IMR-90 (cell line): ENCODE data around the gene SORBS1. TPM values are rescaled to one million over a fixed set of nuclear protein-coding genes. Genes with fewer than 3 reads are reported as not detected.

Experiments
- ATAC-seq: fragments of 200-7000 bp; cut with Tn5 transposase; 2 replicates; pipeline ENCODE4 v1.9.1; 2020; ENCODE audit warnings: low read depth, mild to moderate bottlenecking, moderate library complexity
- BruUV-seq: library from RNA; stranded (reverse); fragments of 400-500 nt; replicated peaks from 2 replicates; lab custom pipeline; 2021; lab: Mats Ljungman, UMichigan
- CTCF ChIA-PET: fragments of 300-600 bp; formaldehyde crosslinking; extraction: SDS; loops from one replicate; lab custom pipeline; 2021; ENCODE audit warnings: antibody characterized with exemption; lab: Yijun Ruan, JAX
- POLR2A ChIA-PET: fragments of 300-600 bp; sonication (Branson Sonifier 250); formaldehyde crosslinking; loops from one replicate; lab custom pipeline; 2022; ENCODE audit warnings: antibody characterized with exemption; ENCODE audit not compliant: unreplicated experiment; lab: Charles Lee
- DNase-seq: peaks from one replicate; pipeline ENCODE4 v3.0.0; 2013
- H2AFZ ChIP-seq: replicated peaks from 2 replicates; pipeline ENCODE3; 2013; ENCODE audit warnings: low read length, mild to moderate bottlenecking; ENCODE audit not compliant: poor library complexity
- H2AK5ac ChIP-seq: 2 replicates; pipeline ENCODE4 v1.6.1; 2013; ENCODE audit warnings: low read depth, low read length, inconsistent platforms
- H2AK9ac ChIP-seq: replicated peaks from 2 replicates; pipeline ENCODE3; 2013; ENCODE audit warnings: mild to moderate bottlenecking, low read depth, low read length, moderate library complexity; ENCODE audit not compliant: poor library complexity
- H2BK120ac ChIP-seq: 2 replicates; pipeline ENCODE4 v1.6.1; 2013; ENCODE audit warnings: low read depth, low read length, inconsistent platforms
- H2BK15ac ChIP-seq: 3 replicates; pipeline ENCODE4 v1.6.1; 2013; ENCODE audit warnings: low read depth, low read length, inconsistent platforms
- H2BK20ac ChIP-seq: 2 replicates; pipeline ENCODE4 v1.6.1; 2013; ENCODE audit warnings: low read depth, mild to moderate bottlenecking, inconsistent platforms, low read length, moderate library complexity
- H2BK5ac ChIP-seq: 2 replicates; pipeline ENCODE4 v1.6.1; 2013; ENCODE audit warnings: mild to moderate bottlenecking, low read depth, low read length, inconsistent platforms; ENCODE audit not compliant: poor library complexity, severe bottlenecking
- H3K14ac ChIP-seq: replicated peaks from 2 replicates; pipeline ENCODE4 v1.6.1; 2013; ENCODE audit warnings: low read depth, low read length, inconsistent platforms
- H3K18ac ChIP-seq: 2 replicates; pipeline ENCODE4 v1.6.1; 2013; ENCODE audit warnings: low read depth, low read length, control low read depth
- H3K23ac ChIP-seq: 2 replicates; pipeline ENCODE4 v1.6.1; 2013; ENCODE audit warnings: low read depth, low read length, inconsistent platforms
- H3K27ac ChIP-seq: 2 replicates; pipeline ENCODE4 v1.5.1; 2013; ENCODE audit warnings: mild to moderate bottlenecking, control low read depth, low read length; ENCODE audit not compliant: insufficient read depth
- H3K27me3 ChIP-seq: 2 replicates; pipeline ENCODE4 v1.6.1; 2013; ENCODE audit warnings: low read length; ENCODE audit not compliant: control insufficient read depth, insufficient read depth
- H3K36me3 ChIP-seq: 2 replicates; pipeline ENCODE4 v1.6.1; 2013; ENCODE audit warnings: low read length, mixed read lengths; ENCODE audit not compliant: control insufficient read depth, insufficient read depth
- H3K4ac ChIP-seq: 2 replicates; pipeline ENCODE4 v1.6.1; 2013; ENCODE audit warnings: low read depth, low read length, inconsistent platforms
- H3K4me1 ChIP-seq: 2 replicates; pipeline ENCODE4 v1.6.1; 2013; ENCODE audit warnings: low read length, mixed read lengths; ENCODE audit not compliant: control insufficient read depth, insufficient read depth
- H3K4me2 ChIP-seq: 2 replicates; pipeline ENCODE4 v1.6.1; 2013; ENCODE audit warnings: low read depth, mild to moderate bottlenecking, control low read depth, low read length, moderate library complexity
- H3K4me3 ChIP-seq: 2 replicates; pipeline ENCODE4 v1.5.1; 2013; ENCODE audit warnings: low read depth, mild to moderate bottlenecking, control low read depth, low read length, moderate library complexity; ENCODE audit not compliant: insufficient read depth
- H3K56ac ChIP-seq: 2 replicates; pipeline ENCODE4 v1.6.1; 2013; ENCODE audit warnings: low read length, inconsistent platforms; ENCODE audit not compliant: insufficient read depth; ENCODE audit errors: extremely low read depth
- H3K79me1 ChIP-seq, 2 experiments: 2 replicates each; pipeline ENCODE4 v1.6.1; 2013; ENCODE audit warnings: low read length in 2 of 2, inconsistent platforms in 1 of 2, low read depth in 1 of 2
- H3K9ac ChIP-seq: 2 replicates; pipeline ENCODE4 v1.6.1; 2013; ENCODE audit warnings: low read depth, low read length, control low read depth
- H3K9me1 ChIP-seq: 2 replicates; pipeline ENCODE4 v1.6.1; 2013; ENCODE audit warnings: low read length, inconsistent platforms; ENCODE audit not compliant: insufficient read depth
- H3K9me3 ChIP-seq: 2 replicates; pipeline ENCODE4 v1.6.1; 2013; ENCODE audit warnings: low read length; ENCODE audit not compliant: control insufficient read depth, insufficient read depth
- H4K20me1 ChIP-seq: 2 replicates; pipeline ENCODE4 v1.6.1; 2013; ENCODE audit warnings: low read length, inconsistent platforms; ENCODE audit not compliant: insufficient read depth
- H4K5ac ChIP-seq: 2 replicates; pipeline ENCODE4 v1.6.1; 2013; ENCODE audit warnings: mild to moderate bottlenecking, low read depth, low read length, control low read depth
- H4K8ac ChIP-seq, 2 experiments: 2 replicates each; pipeline ENCODE4 v1.6.1; 2013; ENCODE audit warnings: low read depth in 2 of 2, low read length in 2 of 2, control low read depth in 1 of 2, inconsistent platforms in 1 of 2
- H4K91ac ChIP-seq: 2 replicates; pipeline ENCODE4 v1.6.1; 2013; ENCODE audit warnings: low read depth, low read length, inconsistent platforms; ENCODE audit not compliant: insufficient read depth
- BHLHE40 ChIP-seq: fragments of 150-350 bp; IDR thresholded peaks from 2 replicates; pipeline ENCODE4 v1.6.1; 2016; ENCODE audit warnings: mild to moderate bottlenecking, low read depth, low read length
- CEBPB ChIP-seq: IDR thresholded peaks from 2 replicates; pipeline ENCODE4 v1.6.1; 2012; ENCODE audit warnings: low read depth, low read length, improper control_type of control experiment
- CHD1 ChIP-seq: IDR thresholded peaks from 2 replicates; pipeline ENCODE4 v1.6.1; 2012; ENCODE audit warnings: low read depth, low read length, improper control_type of control experiment
- CTCF ChIP-seq: conservative IDR thresholded peaks from 2 replicates; pipeline ENCODE4 v1.5.1; 2012; ENCODE audit warnings: mild to moderate bottlenecking, low read depth, low read length, improper control_type of control experiment
- ELK1 ChIP-seq: fragments of 150-350 bp; IDR thresholded peaks from 2 replicates; pipeline ENCODE4 v1.6.1; 2016; ENCODE audit warnings: low read depth, mild to moderate bottlenecking, low read length, moderate library complexity, borderline replicate concordance
- FOS ChIP-seq: fragments of 150-350 bp; IDR thresholded peaks from 2 replicates; pipeline ENCODE4 v1.6.1; 2016; ENCODE audit warnings: low read depth, low read length
- MAFK ChIP-seq: IDR thresholded peaks from 2 replicates; pipeline ENCODE4 v1.6.1; 2012; ENCODE audit warnings: low read depth, low read length, improper control_type of control experiment
- MAZ ChIP-seq: IDR thresholded peaks from 2 replicates; pipeline ENCODE4 v1.6.1; 2012; ENCODE audit warnings: low read depth, mild to moderate bottlenecking, low read length, improper control_type of control experiment, moderate library complexity, borderline replicate concordance
- MXI1 ChIP-seq: IDR thresholded peaks from 2 replicates; pipeline ENCODE4 v1.6.1; 2012; ENCODE audit warnings: low read depth, mild to moderate bottlenecking, low read length, moderate library complexity, borderline replicate concordance
- NFE2L2 ChIP-seq: fragments of 150-350 bp; IDR thresholded peaks from 2 replicates; pipeline ENCODE4 v1.6.1; 2016; ENCODE audit warnings: low read depth, mild to moderate bottlenecking, low read length
- POLR2A ChIP-seq: IDR thresholded peaks from 2 replicates; pipeline ENCODE4 v1.6.1; 2012; ENCODE audit warnings: mild to moderate bottlenecking, low read depth, low read length
- RAD21 ChIP-seq: IDR thresholded peaks from 2 replicates; pipeline ENCODE4 v1.6.1; 2012; ENCODE audit warnings: low read length, improper control_type of control experiment
- RCOR1 ChIP-seq: IDR thresholded peaks from 2 replicates; pipeline ENCODE4 v1.6.1; 2012; ENCODE audit warnings: mild to moderate bottlenecking, low read length, improper control_type of control experiment; ENCODE audit not compliant: insufficient replicate concordance
- RFX5 ChIP-seq: IDR thresholded peaks from 2 replicates; pipeline ENCODE4 v1.8.0; 2012; ENCODE audit warnings: low read depth, mild to moderate bottlenecking, low read length, moderate library complexity
- SMC3 ChIP-seq: fragments of 150-350 bp; IDR thresholded peaks from 2 replicates; pipeline ENCODE4 v1.6.1; 2016; ENCODE audit warnings: low read depth, mild to moderate bottlenecking, antibody characterized with exemption, low read length, moderate library complexity
- USF2 ChIP-seq: fragments of 150-350 bp; IDR thresholded peaks from 2 replicates; pipeline ENCODE4 v1.6.1; 2017; ENCODE audit warnings: mild to moderate bottlenecking, antibody characterized with exemption, low read length, low read depth
- WGBS, 2 experiments: methylation state at CpG; one replicate each; pipeline versions ENCODE4 v1.1.5 to v1.1.7; 2013; ENCODE audit warnings: missing lambda C conversion rate in 2 of 2; ENCODE audit not compliant: insufficient read length in 1 of 2; ENCODE audit errors: extremely low coverage in 2 of 2; 5-methylcytosine and 5-hydroxymethylcytosine counted together
- dilution Hi-C: fragments of 300-500 bp; cut with HindIII; formaldehyde crosslinking; loops from one replicate; pipeline ENCODE4 v1.14.3; 2018; ENCODE audit warnings: low sequenced_read_pairs; ENCODE audit not compliant: unreplicated experiment
- in situ Hi-C: fragments of 300-500 bp; cut with MboI; formaldehyde crosslinking; loops from 3 replicates; pipeline ENCODE4 v1.14.3; 2019; ENCODE audit warnings: low sequenced_read_pairs, inconsistent platforms, mixed read lengths
- intact Hi-C: fragments of 100-400 bp; cut with micrococcal nuclease; formaldehyde crosslinking; loops from 2 replicates; pipeline ENCODE4 v1.10.0; 2022
- polyA plus RNA-seq, 3 experiments: library from polyadenylated mRNA; depleted of rRNA; stranded (reverse); fragments of >200 nt; gene quantifications; 2 replicates each; pipeline ENCODE4 v1.2.3, GENCODE V29; 2012; ENCODE audit warnings: low replicate concordance in 1 of 3
- total RNA-seq: library from RNA; depleted of rRNA; stranded (reverse); fragments of >200 nt; gene quantifications from 2 replicates; pipeline ENCODE4 v1.2.3, GENCODE V29; 2012

Gene SORBS1
- total and polyA plus RNA-seq, 2 of the 4 experiments (the other 2 are of a cell fraction): 0.18 to 0.32 TPM

- intact Hi-C loops: no loop called here
Measured at GRCh38 chr10:95553674-95554073, 7.5 kb downstream of the SORBS1 start.

More at GRCh38 chr10:95553674-95554073, 7.5 kb downstream of the SORBS1 start:
- H2BK5ac ChIP-seq: no peak overlapping the region
- no peak overlapping the region for H4K5ac ChIP-seq
- no peaks in the 10 kb centered on the region for H3K9me1 ChIP-seq
- no peak overlapping the region for H4K91ac ChIP-seq
- H2AK5ac ChIP-seq: no peak overlapping the region
- no peak overlapping the region for H2BK120ac ChIP-seq
- H3K79me1 ChIP-seq: no peaks in the 10 kb centered on the region
- H2AK9ac ChIP-seq: no peak overlapping the region
- H3K36me3 ChIP-seq: no peaks in the 10 kb centered on the region
- ChIA-PET POLR2A (no interaction called here), CTCF (no interaction called here)
- dilution Hi-C loops: no loop called here
- WGBS, 2 experiments: no CpG with 5 or more reads among the region's 4 CpGs
- no peak overlapping the region for H3K9ac ChIP-seq
- no peaks in the 10 kb centered on the region for H3K9me3 ChIP-seq
- H2AFZ ChIP-seq: no peak overlapping the region
- H3K27me3 ChIP-seq: peaks cover 8% of the 10 kb centered on the region
- TF ChIP-seq ELK1 (no peak), BHLHE40 (no peak), RAD21 (no peak), POLR2A (no peak), CHD1 (no peak), SMC3 (no peak), RFX5 (no peak), USF2 (no peak), MAFK (no peak), MAZ (no peak), FOS (no peak), MXI1 (no peak), NFE2L2 (no peak), CEBPB (no peak), RCOR1 (no peak), CTCF (no peak)
- no peaks in the 10 kb centered on the region for H3K4me1 ChIP-seq
- H3K4ac ChIP-seq: no peak overlapping the region
- H3K56ac ChIP-seq: no peak overlapping the region
- no peak overlapping the region for H3K23ac ChIP-seq
- H3K27ac ChIP-seq: no peak overlapping the region
- DNase-seq: no peak
- BruUV-seq: no TSS peak
- no peaks in the 10 kb centered on the region for H4K20me1 ChIP-seq
- ATAC-seq: no peak
- H3K14ac ChIP-seq: no peak overlapping the region
- no peak overlapping the region for H4K8ac ChIP-seq
- H2BK15ac ChIP-seq: no peak overlapping the region
- no peak overlapping the region for H3K4me3 ChIP-seq
- H3K4me2 ChIP-seq: no peak overlapping the region
- H2BK20ac ChIP-seq: no peak overlapping the region
- in situ Hi-C loops: no loop called here
- H3K18ac ChIP-seq: no peak overlapping the region
